ENCODE measurements around the gene TRIP12.

- no peak for TF ChIP-seq CHD1 (IDR thresholded peaks at IDR 0.05; ENCODE audit: low read depth, low read length)
- no peak for TF ChIP-seq CEBPB (IDR thresholded peaks at IDR 0.05; ENCODE audit: low read depth, low read length)
- TF ChIP-seq CTCF (IDR thresholded peaks at IDR 0.05; ENCODE audit: control extremely low read depth in 1 of 3, insufficient read depth in 1 of 3, low read depth in 1 of 3, low read length in 3 of 3), result no peak
- no peak for TF ChIP-seq POLR2AphosphoS5 (IDR thresholded peaks at IDR 0.05; ENCODE audit: low read depth, low read length)
- TF ChIP-seq POLR2A (IDR thresholded peaks at IDR 0.05; ENCODE audit: control extremely low read depth in 1 of 2, low read depth in 2 of 2, low read length in 2 of 2), result no peak
- no peak for TF ChIP-seq EZH2 (IDR thresholded peaks at IDR 0.05; ENCODE audit: low read depth, low read length, severe bottlenecking)
- TF ChIP-seq EGR1 (IDR thresholded peaks at IDR 0.05; ENCODE audit: borderline replicate concordance, low read depth, low read length), result no peak
- TF ChIP-seq MAFK (IDR thresholded peaks at IDR 0.05; ENCODE audit: low read depth, low read length), result no peak
- TF ChIP-seq RNF2 (IDR thresholded peaks at IDR 0.05; ENCODE audit: borderline replicate concordance, low read depth, low read length, missing control alignments, poor library complexity, severe bottlenecking), result no peak
- no peak for TF ChIP-seq SP2 (IDR thresholded peaks at IDR 0.05; ENCODE audit: low read length)
- TF ChIP-seq EP300 (IDR thresholded peaks at IDR 0.05; ENCODE audit: borderline replicate concordance in 1 of 2, low read depth in 2 of 2, low read length in 2 of 2), result no peak
Observed at GRCh38 chr2:229734410-229734809, 187.4 kb downstream of the TRIP12 start.
